Measurements from ENCODE around the gene NDEL1.

Gene NDEL1

GRCh38 chr17:8455665-8456209 is 20.1 kb downstream of the NDEL1 start:
- no peak for FAIRE-seq
- TF ChIP-seq CTCF (IDR thresholded peaks at IDR 0.05; ENCODE audit: insufficient read depth, missing control alignments) = no peak
- DNase-seq (ENCODE audit: insufficient read length, low spot score) = no peak

GRCh38 chr17:8458128-8458527 is 22.4 kb downstream of the NDEL1 start:
- no peak for FAIRE-seq
- DNase-seq (ENCODE audit: insufficient read length, low spot score) = no peak
- no peak for TF ChIP-seq CTCF (IDR thresholded peaks at IDR 0.05; ENCODE audit: insufficient read depth, missing control alignments)

- DNase-seq (ENCODE audit: insufficient read length, low spot score) (no peak), FAIRE-seq (no peak)
- TF ChIP-seq CTCF (IDR thresholded peaks at IDR 0.05; ENCODE audit: insufficient read depth, missing control alignments) = no peak
Observed at GRCh38 chr17:8459107-8459506, 23.4 kb downstream of the NDEL1 start.

GRCh38 chr17:8459831-8460230 is 24.1 kb downstream of the NDEL1 start:
- DNase-seq (ENCODE audit: insufficient read length, low spot score) (no peak), FAIRE-seq (no peak)
- no peak for TF ChIP-seq CTCF (IDR thresholded peaks at IDR 0.05; ENCODE audit: insufficient read depth, missing control alignments)

GRCh38 chr17:8462564-8462963 is 26.9 kb downstream of the NDEL1 start:
- no peak for TF ChIP-seq CTCF (IDR thresholded peaks at IDR 0.05; ENCODE audit: insufficient read depth, missing control alignments)

GRCh38 chr17:8463099-8463498 is 27.4 kb downstream of the NDEL1 start:
- DNase-seq (ENCODE audit: insufficient read length, low spot score) (no peak), FAIRE-seq (no peak)
- no peak for TF ChIP-seq CTCF (IDR thresholded peaks at IDR 0.05; ENCODE audit: insufficient read depth, missing control alignments)

More at GRCh38 chr17:8462564-8462963, 26.9 kb downstream of the NDEL1 start:
- FAIRE-seq = no peak
- no peak for DNase-seq (ENCODE audit: insufficient read length, low spot score)

- no peak for FAIRE-seq
- DNase-seq (ENCODE audit: insufficient read length, low spot score) = no peak
- TF ChIP-seq CTCF (IDR thresholded peaks at IDR 0.05; ENCODE audit: insufficient read depth, missing control alignments) = no peak
Observed at GRCh38 chr17:8464941-8465340, 29.3 kb downstream of the NDEL1 start.
